ENCODE results near the gene ERCC6L2.

Gene ERCC6L2

GRCh38 chr9:95862343-95862742 lies 13.1 kb upstream of the ERCC6L2 start:
- DNase-seq (ENCODE audit: low read depth in 2 of 2) = no peak

GRCh38 chr9:95864852-95865580 lies 10.5 kb upstream of the ERCC6L2 start:
- DNase-seq (ENCODE audit: low read depth in 2 of 2) = no peak

GRCh38 chr9:95870352-95870751 lies 5.1 kb upstream of the ERCC6L2 start:
- no peak for DNase-seq (ENCODE audit: low read depth in 2 of 2)

GRCh38 chr9:95870906-95871305 lies 4.6 kb upstream of the ERCC6L2 start:
- DNase-seq (ENCODE audit: low read depth in 2 of 2) = no peak

GRCh38 chr9:95874303-95874988 lies 1.0 kb upstream of the ERCC6L2 start:
- no peak for DNase-seq (ENCODE audit: low read depth in 2 of 2)

GRCh38 chr9:95874989-95875304 lies 544 bp upstream of the ERCC6L2 start:
- peak; percentile 19 to 38 for DNase-seq (ENCODE audit: low read depth in 2 of 2)

GRCh38 chr9:95876138-95876444 lies 600 bp downstream of the ERCC6L2 start:
- DNase-seq (ENCODE audit: low read depth in 2 of 2) = no peak

GRCh38 chr9:95876595-95876994 lies 1.1 kb downstream of the ERCC6L2 start:
- DNase-seq (ENCODE audit: low read depth in 2 of 2) = no peak

- no peak for DNase-seq (ENCODE audit: low read depth in 2 of 2)
Observed at GRCh38 chr9:95877984-95878383, 2.5 kb downstream of the ERCC6L2 start.

- no peak for DNase-seq (ENCODE audit: low read depth in 2 of 2)
Observed at GRCh38 chr9:95879591-95879990, 4.1 kb downstream of the ERCC6L2 start.

GRCh38 chr9:95880021-95880690 lies 4.7 kb downstream of the ERCC6L2 start:
- no peak for DNase-seq (ENCODE audit: low read depth in 2 of 2)

- no peak for DNase-seq (ENCODE audit: low read depth in 2 of 2)
Observed at GRCh38 chr9:95887926-95888497, 12.5 kb downstream of the ERCC6L2 start.

- DNase-seq (ENCODE audit: low read depth in 2 of 2) = no peak
Observed at GRCh38 chr9:95890594-95890993, 15.1 kb downstream of the ERCC6L2 start.

GRCh38 chr9:95891067-95891671 lies 15.7 kb downstream of the ERCC6L2 start:
- DNase-seq (ENCODE audit: low read depth in 2 of 2) = no peak

- no peak for DNase-seq (ENCODE audit: low read depth in 2 of 2)
Observed at GRCh38 chr9:95892690-95893089, 17.2 kb downstream of the ERCC6L2 start.

- no peak for DNase-seq (ENCODE audit: low read depth in 2 of 2)
Observed at GRCh38 chr9:95896580-95896979, 21.1 kb downstream of the ERCC6L2 start.

GRCh38 chr9:95901506-95901905 lies 26.0 kb downstream of the ERCC6L2 start:
- no peak for DNase-seq (ENCODE audit: low read depth in 2 of 2)

- no peak for DNase-seq (ENCODE audit: low read depth in 2 of 2)
Observed at GRCh38 chr9:95903398-95903797, 27.9 kb downstream of the ERCC6L2 start.

GRCh38 chr9:95907794-95908193 lies 32.3 kb downstream of the ERCC6L2 start:
- DNase-seq (ENCODE audit: low read depth in 2 of 2) = no peak

- DNase-seq (ENCODE audit: low read depth in 2 of 2) = no peak
Observed at GRCh38 chr9:95910023-95910707, 34.7 kb downstream of the ERCC6L2 start.

- no peak for DNase-seq (ENCODE audit: low read depth in 2 of 2)
Observed at GRCh38 chr9:95910770-95911340, 35.4 kb downstream of the ERCC6L2 start.

GRCh38 chr9:95912773-95913172 lies 37.3 kb downstream of the ERCC6L2 start:
- DNase-seq (ENCODE audit: low read depth in 2 of 2) = no peak
